ENCODE results near the gene MED27. TPM values are rescaled to one million over a fixed set of nuclear protein-coding genes. Genes with fewer than 3 reads are reported as not detected.
A peak's percentile ranks its signal among the peaks of the same experiment; 100 is the strongest.

MED27 gene
- total and polyA plus RNA-seq, 10 of the 15 experiments (the other 5 are each of a cell fraction or from before 2014, with no cell fraction given) = 20.3 to 50.3 (median 35.5) TPM

DNA sequence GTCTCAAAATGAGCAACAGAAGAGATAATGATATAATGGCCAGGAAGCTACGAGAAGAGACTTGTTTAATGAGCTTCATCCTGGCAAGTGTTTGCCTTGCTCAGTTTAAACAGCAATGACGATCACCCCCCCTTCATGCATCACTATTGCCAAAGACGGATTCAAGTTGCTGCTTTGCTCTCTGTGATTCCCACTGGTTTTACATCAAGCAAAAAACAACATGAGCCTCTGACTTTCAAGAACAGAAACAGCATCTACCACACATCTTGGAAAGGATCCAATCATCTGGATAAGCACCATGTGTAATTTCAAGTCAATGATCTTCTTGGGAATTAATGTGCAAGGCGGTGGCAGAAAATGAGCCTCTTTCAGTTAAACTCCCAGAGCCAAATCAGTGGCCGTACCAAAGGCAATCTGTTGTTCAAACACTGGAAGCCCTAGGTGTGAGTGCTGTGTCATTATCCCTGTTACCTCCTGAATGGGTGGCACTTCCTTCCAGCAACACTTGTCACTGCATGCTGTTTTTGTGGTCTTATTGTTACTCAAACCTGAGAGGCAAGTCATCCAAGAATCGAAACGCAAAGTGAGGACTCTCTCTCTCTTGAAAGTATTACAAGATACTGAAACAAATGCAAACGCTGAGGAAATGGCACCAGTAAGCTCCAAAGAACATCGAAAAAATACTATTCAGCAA, 72.8 kb downstream of the MED27 start (continued):
- TF ChIP-seq EGR1 (IDR thresholded peaks at IDR 0.05; ENCODE audit: borderline replicate concordance in 1 of 2, low read depth in 2 of 2, low read length in 2 of 2) (no peak), JUNB (IDR thresholded peaks at IDR 0.05) (peak; percentile 98), BCL11A (IDR thresholded peaks at IDR 0.05; ENCODE audit: low read depth, low read length) (peak; percentile 90), CEBPB (IDR thresholded peaks at IDR 0.05; ENCODE audit: borderline replicate concordance in 1 of 2, low read depth in 2 of 2, low read length in 2 of 2) (0 out of 4 replicates have a peak, but pooled peaks of 1 of the 2 experiments have one; percentile 52), ZSCAN29 (IDR thresholded peaks at IDR 0.05) (no peak), SIN3A (IDR thresholded peaks at IDR 0.05; ENCODE audit: low read depth, low read length) (no peak), CBX5 (IDR thresholded peaks at IDR 0.05; ENCODE audit: low read depth) (no peak), BRCA1 (IDR thresholded peaks at IDR 0.05; ENCODE audit: low read depth, low read length) (no peak), STAT1 (conservative IDR thresholded peaks at IDR 0.05) (no peak), NFYA (IDR thresholded peaks at IDR 0.05; ENCODE audit: borderline replicate concordance, low read depth, low read length) (no peak), SREBF2 (IDR thresholded peaks at IDR 0.05; ENCODE audit: low read length) (no peak), FOXK2 (IDR thresholded peaks at IDR 0.05) (no peak), IKZF1 (conservative IDR thresholded peaks at IDR 0.05) (peak; percentile 52; the same call in 1 of the 2 replicates), ZNF274 (IDR thresholded peaks at IDR 0.05; ENCODE audit: insufficient read depth, insufficient read length) (no peak), MXI1 (IDR thresholded peaks at IDR 0.05; ENCODE audit: low read depth, low read length) (no peak), ZNF217 (IDR thresholded peaks at IDR 0.05) (peak; percentile 95), DPF2 (IDR thresholded peaks at IDR 0.05) (no peak), ASH2L (IDR thresholded peaks at IDR 0.05; ENCODE audit: borderline replicate concordance, low read depth) (no peak), ZNF207 (IDR thresholded peaks at IDR 0.05; ENCODE audit: borderline replicate concordance) (no peak), RB1 (IDR thresholded peaks at IDR 0.05; ENCODE audit: borderline replicate concordance) (no peak), PML (IDR thresholded peaks at IDR 0.05; ENCODE audit: low read length) (peak; percentile 58; the same call in 1 of the 2 replicates)
- TF ChIP-seq, protein P1, sequence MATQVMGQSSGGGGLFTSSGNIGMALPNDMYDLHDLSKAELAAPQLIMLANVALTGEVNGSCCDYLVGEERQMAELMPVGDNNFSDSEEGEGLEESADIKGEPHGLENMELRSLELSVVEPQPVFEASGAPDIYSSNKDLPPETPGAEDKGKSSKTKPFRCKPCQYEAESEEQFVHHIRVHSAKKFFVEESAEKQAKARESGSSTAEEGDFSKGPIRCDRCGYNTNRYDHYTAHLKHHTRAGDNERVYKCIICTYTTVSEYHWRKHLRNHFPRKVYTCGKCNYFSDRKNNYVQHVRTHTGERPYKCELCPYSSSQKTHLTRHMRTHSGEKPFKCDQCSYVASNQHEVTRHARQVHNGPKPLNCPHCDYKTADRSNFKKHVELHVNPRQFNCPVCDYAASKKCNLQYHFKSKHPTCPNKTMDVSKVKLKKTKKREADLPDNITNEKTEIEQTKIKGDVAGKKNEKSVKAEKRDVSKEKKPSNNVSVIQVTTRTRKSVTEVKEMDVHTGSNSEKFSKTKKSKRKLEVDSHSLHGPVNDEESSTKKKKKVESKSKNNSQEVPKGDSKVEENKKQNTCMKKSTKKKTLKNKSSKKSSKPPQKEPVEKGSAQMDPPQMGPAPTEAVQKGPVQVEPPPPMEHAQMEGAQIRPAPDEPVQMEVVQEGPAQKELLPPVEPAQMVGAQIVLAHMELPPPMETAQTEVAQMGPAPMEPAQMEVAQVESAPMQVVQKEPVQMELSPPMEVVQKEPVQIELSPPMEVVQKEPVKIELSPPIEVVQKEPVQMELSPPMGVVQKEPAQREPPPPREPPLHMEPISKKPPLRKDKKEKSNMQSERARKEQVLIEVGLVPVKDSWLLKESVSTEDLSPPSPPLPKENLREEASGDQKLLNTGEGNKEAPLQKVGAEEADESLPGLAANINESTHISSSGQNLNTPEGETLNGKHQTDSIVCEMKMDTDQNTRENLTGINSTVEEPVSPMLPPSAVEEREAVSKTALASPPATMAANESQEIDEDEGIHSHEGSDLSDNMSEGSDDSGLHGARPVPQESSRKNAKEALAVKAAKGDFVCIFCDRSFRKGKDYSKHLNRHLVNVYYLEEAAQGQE (IDR thresholded peaks at IDR 0.05; ENCODE audit: low read depth, low read length) = no peak; the same call in 1 of the 2 replicates
- TF ChIP-seq, protein P2, sequence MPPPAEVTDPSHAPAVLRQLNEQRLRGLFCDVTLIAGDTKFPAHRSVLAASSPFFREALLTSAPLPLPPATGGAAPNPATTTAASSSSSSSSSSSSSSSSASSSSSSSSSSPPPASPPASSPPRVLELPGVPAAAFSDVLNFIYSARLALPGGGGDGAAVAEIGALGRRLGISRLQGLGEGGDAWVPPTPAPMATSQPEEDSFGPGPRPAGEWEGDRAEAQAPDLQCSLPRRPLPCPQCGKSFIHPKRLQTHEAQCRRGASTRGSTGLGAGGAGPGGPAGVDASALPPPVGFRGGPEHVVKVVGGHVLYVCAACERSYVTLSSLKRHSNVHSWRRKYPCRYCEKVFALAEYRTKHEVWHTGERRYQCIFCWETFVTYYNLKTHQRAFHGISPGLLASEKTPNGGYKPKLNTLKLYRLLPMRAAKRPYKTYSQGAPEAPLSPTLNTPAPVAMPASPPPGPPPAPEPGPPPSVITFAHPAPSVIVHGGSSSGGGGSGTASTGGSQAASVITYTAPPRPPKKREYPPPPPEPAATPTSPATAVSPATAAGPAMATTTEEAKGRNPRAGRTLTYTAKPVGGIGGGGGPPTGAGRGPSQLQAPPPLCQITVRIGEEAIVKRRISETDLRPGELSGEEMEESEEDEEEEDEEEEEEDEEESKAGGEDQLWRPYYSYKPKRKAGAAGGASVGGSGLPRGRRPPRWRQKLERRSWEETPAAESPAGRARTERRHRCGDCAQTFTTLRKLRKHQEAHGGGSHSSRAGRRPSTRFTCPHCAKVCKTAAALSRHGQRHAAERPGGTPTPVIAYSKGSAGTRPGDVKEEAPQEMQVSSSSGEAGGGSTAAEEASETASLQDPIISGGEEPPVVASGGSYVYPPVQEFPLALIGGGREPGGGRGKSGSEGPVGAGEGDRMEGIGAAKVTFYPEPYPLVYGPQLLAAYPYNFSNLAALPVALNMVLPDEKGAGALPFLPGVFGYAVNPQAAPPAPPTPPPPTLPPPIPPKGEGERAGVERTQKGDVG (CRISPR knock-in tag; IDR thresholded peaks at IDR 0.05) = no peak
- TF ChIP-seq, protein P3, sequence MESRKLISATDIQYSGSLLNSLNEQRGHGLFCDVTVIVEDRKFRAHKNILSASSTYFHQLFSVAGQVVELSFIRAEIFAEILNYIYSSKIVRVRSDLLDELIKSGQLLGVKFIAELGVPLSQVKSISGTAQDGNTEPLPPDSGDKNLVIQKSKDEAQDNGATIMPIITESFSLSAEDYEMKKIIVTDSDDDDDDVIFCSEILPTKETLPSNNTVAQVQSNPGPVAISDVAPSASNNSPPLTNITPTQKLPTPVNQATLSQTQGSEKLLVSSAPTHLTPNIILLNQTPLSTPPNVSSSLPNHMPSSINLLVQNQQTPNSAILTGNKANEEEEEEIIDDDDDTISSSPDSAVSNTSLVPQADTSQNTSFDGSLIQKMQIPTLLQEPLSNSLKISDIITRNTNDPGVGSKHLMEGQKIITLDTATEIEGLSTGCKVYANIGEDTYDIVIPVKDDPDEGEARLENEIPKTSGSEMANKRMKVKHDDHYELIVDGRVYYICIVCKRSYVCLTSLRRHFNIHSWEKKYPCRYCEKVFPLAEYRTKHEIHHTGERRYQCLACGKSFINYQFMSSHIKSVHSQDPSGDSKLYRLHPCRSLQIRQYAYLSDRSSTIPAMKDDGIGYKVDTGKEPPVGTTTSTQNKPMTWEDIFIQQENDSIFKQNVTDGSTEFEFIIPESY (IDR thresholded peaks at IDR 0.05) = no peak
